Measurements from ENCODE around the gene BMERB1.
"Not testable (repeated sequence)": the region's sequence is repeated elsewhere in the genome, so short reads cannot be mapped to it uniquely, and the experiment has no call there.

Gene BMERB1

DNA sequence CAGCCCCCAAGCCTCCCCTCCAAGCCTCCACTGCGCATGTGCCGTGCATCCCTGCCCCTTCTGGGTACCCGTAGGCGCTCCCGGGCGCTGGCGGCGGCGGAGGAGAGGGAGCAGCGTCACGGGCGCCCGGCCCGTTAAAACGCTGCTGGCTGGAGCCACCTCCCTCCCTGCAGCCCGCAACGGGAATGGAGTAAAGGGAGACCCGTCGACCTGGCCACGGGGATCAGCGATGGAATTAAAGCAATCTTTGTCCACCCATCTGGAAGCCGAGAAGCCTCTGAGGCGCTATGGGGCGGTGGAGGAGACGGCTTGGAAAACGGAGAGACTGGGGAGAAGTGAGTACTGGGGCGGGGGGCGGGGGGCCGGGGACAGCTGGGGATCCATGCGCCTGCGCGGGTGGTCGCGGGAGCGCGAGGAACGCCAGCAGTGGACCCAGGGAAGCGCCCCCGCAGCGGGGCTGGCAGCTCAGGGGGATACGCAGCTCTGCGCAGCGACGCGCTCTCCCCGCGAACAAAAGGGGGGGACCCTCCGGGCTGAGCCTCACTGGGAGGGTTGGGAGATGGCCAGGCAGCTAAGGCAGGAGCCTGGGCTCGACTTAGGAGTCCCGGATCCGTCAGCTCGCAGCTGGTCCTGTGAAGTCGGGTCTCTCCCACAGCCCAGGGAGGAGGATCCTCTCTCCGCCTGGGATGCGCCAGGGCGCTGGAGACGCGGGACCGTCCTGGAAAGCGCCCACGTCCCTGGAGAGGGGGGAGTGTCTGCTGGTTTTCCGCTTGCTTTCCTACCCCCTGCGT is at the start of gene BMERB1:
TSS of gene BMERB1 (plus strand) at position 164 of the 791 bp plus-strand sequence. CDS start at position 230, 66 bp downstream.
- ChIA-PET CTCF (interaction anchor here (1.4 kb wide), 1 partner anchor 10 kb away, joined by 5 read pairs; no protein-coding TSS in a partner anchor), POLR2A (no interaction called here)

GRCh38 chr16:15388060-15388459 is 46.3 kb upstream of the BMERB1 start:
- POLR2A ChIA-PET; DNase-seq (ENCODE audit: extremely low spot score); CTCF ChIA-PET: not testable (repeated sequence)

More for the DNA sequence above, at the start of gene BMERB1:
- TF ChIP-seq, protein P1, sequence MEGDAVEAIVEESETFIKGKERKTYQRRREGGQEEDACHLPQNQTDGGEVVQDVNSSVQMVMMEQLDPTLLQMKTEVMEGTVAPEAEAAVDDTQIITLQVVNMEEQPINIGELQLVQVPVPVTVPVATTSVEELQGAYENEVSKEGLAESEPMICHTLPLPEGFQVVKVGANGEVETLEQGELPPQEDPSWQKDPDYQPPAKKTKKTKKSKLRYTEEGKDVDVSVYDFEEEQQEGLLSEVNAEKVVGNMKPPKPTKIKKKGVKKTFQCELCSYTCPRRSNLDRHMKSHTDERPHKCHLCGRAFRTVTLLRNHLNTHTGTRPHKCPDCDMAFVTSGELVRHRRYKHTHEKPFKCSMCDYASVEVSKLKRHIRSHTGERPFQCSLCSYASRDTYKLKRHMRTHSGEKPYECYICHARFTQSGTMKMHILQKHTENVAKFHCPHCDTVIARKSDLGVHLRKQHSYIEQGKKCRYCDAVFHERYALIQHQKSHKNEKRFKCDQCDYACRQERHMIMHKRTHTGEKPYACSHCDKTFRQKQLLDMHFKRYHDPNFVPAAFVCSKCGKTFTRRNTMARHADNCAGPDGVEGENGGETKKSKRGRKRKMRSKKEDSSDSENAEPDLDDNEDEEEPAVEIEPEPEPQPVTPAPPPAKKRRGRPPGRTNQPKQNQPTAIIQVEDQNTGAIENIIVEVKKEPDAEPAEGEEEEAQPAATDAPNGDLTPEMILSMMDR (IDR thresholded peaks at IDR 0.05; ENCODE audit: control extremely low read depth, extremely low read depth, low read depth, missing control alignments), result no peak
- DNase-seq (ENCODE audit: extremely low spot score), result no peak

DNA sequence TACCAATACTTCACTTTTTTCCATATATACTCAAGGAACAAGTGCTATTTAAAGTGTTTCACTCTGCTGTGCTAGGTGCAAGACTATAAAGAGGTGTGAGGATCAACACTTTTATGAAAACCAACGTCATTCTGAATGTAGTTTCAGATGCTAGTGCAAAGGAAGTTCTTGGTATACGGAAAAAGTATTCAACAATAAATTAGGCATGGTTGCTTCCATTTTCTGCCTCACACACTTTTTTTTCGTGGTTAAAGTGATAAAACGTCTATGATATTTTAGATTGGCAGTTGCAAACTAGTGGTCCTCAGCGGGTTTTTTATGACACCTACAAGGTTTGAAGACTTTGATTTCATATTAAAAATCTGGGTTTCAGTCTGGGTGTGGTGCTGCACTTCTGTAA is 44.5 kb upstream of the BMERB1 start:
- POLR2A ChIA-PET; CTCF ChIA-PET; DNase-seq (ENCODE audit: extremely low spot score): not testable (repeated sequence)

DNA sequence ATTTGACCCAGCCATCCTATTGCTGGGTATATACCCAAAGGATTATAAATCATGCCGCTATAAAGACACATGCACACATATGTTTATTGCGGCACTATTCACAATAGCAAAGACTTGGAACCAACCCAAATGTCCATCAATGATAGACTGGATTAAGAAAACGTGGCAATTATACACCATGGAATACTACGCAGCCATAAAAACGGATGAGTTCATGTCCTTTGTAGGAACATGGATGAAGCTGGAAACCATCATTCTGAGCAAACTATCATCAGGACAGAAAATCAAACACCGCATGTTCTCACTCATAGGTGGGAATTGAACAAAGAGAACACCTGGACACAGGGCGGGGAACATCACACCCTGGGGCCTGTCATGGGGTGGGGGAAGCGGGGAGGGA is 41.4 kb upstream of the BMERB1 start:
- POLR2A ChIA-PET; CTCF ChIA-PET; DNase-seq (ENCODE audit: extremely low spot score): not testable (repeated sequence)

GRCh38 chr16:15395631-15396508 is 38.5 kb upstream of the BMERB1 start, which contains the start of gene MPV17L:
Gene MPV17L, plus strand, starts transcription at chr16:15395754. Its CDS starts 144 bp downstream, at chr16:15395898.
- CTCF ChIA-PET; POLR2A ChIA-PET; DNase-seq (ENCODE audit: extremely low spot score): not testable (repeated sequence)

GRCh38 chr16:15396509-15396829 is 37.9 kb upstream of the BMERB1 start:
- CTCF ChIA-PET; POLR2A ChIA-PET; DNase-seq (ENCODE audit: extremely low spot score): not testable (repeated sequence)

- CTCF ChIA-PET, result no interaction called here
- TF ChIP-seq, protein P1 (IDR thresholded peaks at IDR 0.05; ENCODE audit: control extremely low read depth, extremely low read depth, low read depth, missing control alignments), result no peak
- DNase-seq (ENCODE audit: extremely low spot score), result no peak
- POLR2A ChIA-PET, result no interaction called here
Measured at GRCh38 chr16:15396948-15397594, 37.3 kb upstream of the BMERB1 start.

GRCh38 chr16:15398618-15399316 is 35.6 kb upstream of the BMERB1 start:
- POLR2A ChIA-PET, result no interaction called here
- TF ChIP-seq, protein P1 (IDR thresholded peaks at IDR 0.05; ENCODE audit: control extremely low read depth, extremely low read depth, low read depth, missing control alignments), result no peak
- CTCF ChIA-PET, result no interaction called here

GRCh38 chr16:15399317-15399716 is 35.1 kb upstream of the BMERB1 start:
- ChIA-PET CTCF (no interaction called here), POLR2A (no interaction called here)
- DNase-seq (ENCODE audit: extremely low spot score), result no peak
- TF ChIP-seq, protein P1 (IDR thresholded peaks at IDR 0.05; ENCODE audit: control extremely low read depth, extremely low read depth, low read depth, missing control alignments), result no peak

More at GRCh38 chr16:15398618-15399316, 35.6 kb upstream of the BMERB1 start:
- no peak for DNase-seq (ENCODE audit: extremely low spot score)

- DNase-seq (ENCODE audit: extremely low spot score); POLR2A ChIA-PET; CTCF ChIA-PET: not testable (repeated sequence)
Measured at GRCh38 chr16:15400314-15400713, 34.1 kb upstream of the BMERB1 start.

All from GM10248 (cell line).